Suprapubic skin (tissue), 4 donors: Measurements from ENCODE around the gene ABCA12.

Source experiments
- POLR2A ChIP-seq, 2 donors: fragments of 450-650 bp; IDR thresholded peaks; one replicate each; pipeline ENCODE4 v1.6.1; 2017; ENCODE audit warnings: antibody characterized with exemption in 2 of 2, mild to moderate bottlenecking in 2 of 2, moderate library complexity in 2 of 2
- POLR2AphosphoS5 ChIP-seq, 3 donors: sonication (generic); formaldehyde crosslinking; IDR thresholded peaks; one replicate each; pipeline ENCODE4 v1.6.1; 2017; ENCODE audit warnings: antibody characterized with exemption in 3 of 3
- TF ChIP-seq, protein P1 (sequence below), 2 donors: fragments of 200-600 bp in 1 of 2; fragments of 450-650 bp in 1 of 2; sonication (generic) in 1 of 2; IDR thresholded peaks; one replicate each; pipeline ENCODE4 v1.5.1; 2016 to 2019; ENCODE audit warnings: antibody characterized with exemption in 2 of 2, mild to moderate bottlenecking in 1 of 2, moderate library complexity in 1 of 2

DNA sequence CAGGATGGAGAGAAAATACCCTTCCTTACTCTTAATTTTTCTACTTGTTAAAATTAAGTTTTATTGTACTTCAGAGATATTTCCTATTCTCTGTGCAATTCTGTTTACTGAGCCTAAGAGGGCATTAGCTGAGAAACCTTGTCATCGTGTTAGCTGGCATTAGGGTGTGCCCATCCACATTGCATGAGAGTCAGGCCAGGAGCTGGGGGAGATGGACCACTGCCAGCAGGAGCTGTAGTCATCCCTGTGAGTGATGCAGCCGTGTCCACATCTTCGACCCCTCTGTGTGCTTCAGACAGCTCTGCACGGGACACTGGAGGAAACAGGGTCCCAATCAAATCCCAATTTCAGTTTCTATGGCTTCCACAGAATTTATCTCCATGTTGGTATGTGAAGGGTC lies 34.2 kb downstream of the ABCA12 start:
- no peak for TF ChIP-seq POLR2A (IDR thresholded peaks at IDR 0.05)
- TF ChIP-seq, protein P1, sequence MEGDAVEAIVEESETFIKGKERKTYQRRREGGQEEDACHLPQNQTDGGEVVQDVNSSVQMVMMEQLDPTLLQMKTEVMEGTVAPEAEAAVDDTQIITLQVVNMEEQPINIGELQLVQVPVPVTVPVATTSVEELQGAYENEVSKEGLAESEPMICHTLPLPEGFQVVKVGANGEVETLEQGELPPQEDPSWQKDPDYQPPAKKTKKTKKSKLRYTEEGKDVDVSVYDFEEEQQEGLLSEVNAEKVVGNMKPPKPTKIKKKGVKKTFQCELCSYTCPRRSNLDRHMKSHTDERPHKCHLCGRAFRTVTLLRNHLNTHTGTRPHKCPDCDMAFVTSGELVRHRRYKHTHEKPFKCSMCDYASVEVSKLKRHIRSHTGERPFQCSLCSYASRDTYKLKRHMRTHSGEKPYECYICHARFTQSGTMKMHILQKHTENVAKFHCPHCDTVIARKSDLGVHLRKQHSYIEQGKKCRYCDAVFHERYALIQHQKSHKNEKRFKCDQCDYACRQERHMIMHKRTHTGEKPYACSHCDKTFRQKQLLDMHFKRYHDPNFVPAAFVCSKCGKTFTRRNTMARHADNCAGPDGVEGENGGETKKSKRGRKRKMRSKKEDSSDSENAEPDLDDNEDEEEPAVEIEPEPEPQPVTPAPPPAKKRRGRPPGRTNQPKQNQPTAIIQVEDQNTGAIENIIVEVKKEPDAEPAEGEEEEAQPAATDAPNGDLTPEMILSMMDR (IDR thresholded peaks at IDR 0.05), result no peak
- TF ChIP-seq POLR2AphosphoS5 (IDR thresholded peaks at IDR 0.05), result no peak
